Ovary (tissue), 1 donor: ENCODE data around the gene RIPOR3.

ENCODE experiments used
- EP300 ChIP-seq: sonication (generic); formaldehyde crosslinking; IDR thresholded peaks from one replicate; pipeline ENCODE4 v1.6.1; 2017; ENCODE audit warnings: antibody characterized with exemption
- POLR2A ChIP-seq: fragments of 450-650 bp; IDR thresholded peaks from one replicate; pipeline ENCODE4 v1.6.1; 2017; ENCODE audit warnings: antibody characterized with exemption, mild to moderate bottlenecking, moderate library complexity

- TF ChIP-seq POLR2A (no peak), EP300 (no peak)
Measured at GRCh38 chr20:50547964-50548363, 143.4 kb downstream of the RIPOR3 start.
